Kidney (tissue), 14 donors: Measurements from ENCODE around the gene TOP2B. TPM values are rescaled to one million over a fixed set of nuclear protein-coding genes. Genes with fewer than 3 reads are reported as not detected.

Experiments
- DNase-seq, 5 donors: peaks; one replicate each; pipeline ENCODE4 v3.0.0-alpha.2; 2013 to 2020
- FAIRE-seq: peaks from 2 replicates; lab custom pipeline; 2012; peaks lifted over from hg19 to GRCh38; lab: Jason Lieb, UNC
- H3K27ac ChIP-seq, 2 donors: one replicate each; pipeline ENCODE4 v1.7.0; 2013; ENCODE audit warnings: low read depth in 2 of 2, low read length in 2 of 2, inconsistent platforms in 1 of 2
- H3K27me3 ChIP-seq: one replicate; pipeline ENCODE4 v1.7.1; 2013; ENCODE audit warnings: low read length, inconsistent platforms; ENCODE audit not compliant: control insufficient read depth, insufficient read depth
- H3K36me3 ChIP-seq, 3 donors: one replicate each; pipeline versions ENCODE4 v1.7.0 to v1.7.1; 2013; ENCODE audit warnings: low read length in 3 of 3, control low read depth in 1 of 3, inconsistent platforms in 1 of 3; ENCODE audit not compliant: insufficient read depth in 3 of 3, control insufficient read depth in 2 of 3
- H3K4me1 ChIP-seq, 3 donors: one replicate each; pipeline versions ENCODE4 v1.7.0 to v1.7.1; 2013; ENCODE audit warnings: low read length in 3 of 3, inconsistent platforms in 1 of 3, low read depth in 1 of 3; ENCODE audit not compliant: control insufficient read depth in 2 of 3, insufficient read depth in 2 of 3
- H3K4me3 ChIP-seq, 3 donors: one replicate each; pipeline versions ENCODE4 v1.7.0 to v1.8.1; 2013; ENCODE audit warnings: low read length in 3 of 3, control low read depth in 1 of 3, inconsistent platforms in 1 of 3
- H3K9ac ChIP-seq, 3 donors: one replicate each; pipeline versions ENCODE4 v1.7.0 to v1.7.1; 2013; ENCODE audit warnings: low read length in 3 of 3, control low read depth in 1 of 3, inconsistent platforms in 1 of 3
- H3K9me3 ChIP-seq, 3 donors: one replicate each; pipeline versions ENCODE4 v1.7.0 to v1.7.1; 2013; ENCODE audit warnings: low read length in 3 of 3, control low read depth in 1 of 3, inconsistent platforms in 1 of 3; ENCODE audit not compliant: control insufficient read depth in 2 of 3, insufficient read depth in 1 of 3
- intact Hi-C: fragments of 100-400 bp; cut with DNase I; formaldehyde crosslinking; loops from one replicate; pipeline ENCODE4 v1.11.1; 2022
- polyA plus RNA-seq: library from polyadenylated mRNA; stranded (reverse); fragments of 350-450 nt; fragmentation: Illumina TruSeq; extraction: RNeasy Lipid Tissue Mini Kit (QIAGEN cat#74804); gene quantifications from one replicate; pipeline ENCODE4 v1.2.3, GENCODE V29; 2014; ENCODE audit warnings: low read depth, low replicate concordance; ENCODE audit not compliant: insufficient read depth
- total RNA-seq: library from RNA; stranded (reverse); fragmentation: NEBNext Ultra II Directional; extraction: Animal tissue kit (Norgen Biotek cat#: 25700); gene quantifications from one replicate; pipeline ENCODE4 v1.2.1, GENCODE V29; 2021
- TF ChIP-seq, protein P1 (sequence below): IDR thresholded peaks from 3 replicates; pipeline ENCODE4 v1.5.1; 2012; ENCODE audit warnings: mild to moderate bottlenecking, moderate library complexity, borderline replicate concordance; ENCODE audit not compliant: insufficient read depth; ENCODE audit errors: extremely low read depth
- donor health status: control.
- donor health status: control.
- donor health status: control.
- donor health status: control.
- donor health status: control.
- donor health status: DM: yes; HTN: yes; CAD: no.
- donor health status: Normal renal cell carcinoma (clear cell type).

Gene TOP2B
- total and polyA plus RNA-seq, 2 donors from 2014 or later, result 55.0 to 109 TPM

DNA sequence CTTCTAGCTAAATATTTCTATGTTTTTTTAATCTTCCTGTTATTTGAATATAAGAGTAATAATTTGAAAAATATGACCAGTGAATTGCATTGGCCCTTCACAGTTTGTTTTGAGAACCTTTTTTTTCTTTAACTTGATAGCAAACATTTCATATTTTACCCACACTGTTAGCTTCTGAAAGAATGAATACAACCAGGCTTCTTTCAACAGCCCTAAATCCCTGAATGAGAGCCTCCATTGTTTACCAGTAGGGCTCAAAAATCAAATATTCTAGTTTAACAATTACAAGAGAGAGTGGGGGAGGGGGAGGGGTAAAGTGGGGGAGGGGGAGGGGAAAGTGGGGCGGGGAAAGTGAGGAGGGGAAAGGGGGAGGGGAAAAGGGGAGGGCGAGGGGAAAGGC lies 14.5 kb upstream of the TOP2B start:
- Histone ChIP-seq H3K36me3 (no peaks in the 10 kb centered on the region), H3K27ac (no peak overlapping the region), H3K9me3 (peaks cover 0 to 4% (median 0%) of the 10 kb centered on the region in 3 donors), H3K27me3 (no peaks in the 10 kb centered on the region), H3K4me1 (no peaks in the 10 kb centered on the region), H3K9ac (no peak overlapping the region), H3K4me3 (no peak overlapping the region)
- no peak for DNase-seq
- intact Hi-C loops, result no loop called here
- no peak for FAIRE-seq
- TF ChIP-seq, protein P1, sequence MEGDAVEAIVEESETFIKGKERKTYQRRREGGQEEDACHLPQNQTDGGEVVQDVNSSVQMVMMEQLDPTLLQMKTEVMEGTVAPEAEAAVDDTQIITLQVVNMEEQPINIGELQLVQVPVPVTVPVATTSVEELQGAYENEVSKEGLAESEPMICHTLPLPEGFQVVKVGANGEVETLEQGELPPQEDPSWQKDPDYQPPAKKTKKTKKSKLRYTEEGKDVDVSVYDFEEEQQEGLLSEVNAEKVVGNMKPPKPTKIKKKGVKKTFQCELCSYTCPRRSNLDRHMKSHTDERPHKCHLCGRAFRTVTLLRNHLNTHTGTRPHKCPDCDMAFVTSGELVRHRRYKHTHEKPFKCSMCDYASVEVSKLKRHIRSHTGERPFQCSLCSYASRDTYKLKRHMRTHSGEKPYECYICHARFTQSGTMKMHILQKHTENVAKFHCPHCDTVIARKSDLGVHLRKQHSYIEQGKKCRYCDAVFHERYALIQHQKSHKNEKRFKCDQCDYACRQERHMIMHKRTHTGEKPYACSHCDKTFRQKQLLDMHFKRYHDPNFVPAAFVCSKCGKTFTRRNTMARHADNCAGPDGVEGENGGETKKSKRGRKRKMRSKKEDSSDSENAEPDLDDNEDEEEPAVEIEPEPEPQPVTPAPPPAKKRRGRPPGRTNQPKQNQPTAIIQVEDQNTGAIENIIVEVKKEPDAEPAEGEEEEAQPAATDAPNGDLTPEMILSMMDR, result no peak

DNA sequence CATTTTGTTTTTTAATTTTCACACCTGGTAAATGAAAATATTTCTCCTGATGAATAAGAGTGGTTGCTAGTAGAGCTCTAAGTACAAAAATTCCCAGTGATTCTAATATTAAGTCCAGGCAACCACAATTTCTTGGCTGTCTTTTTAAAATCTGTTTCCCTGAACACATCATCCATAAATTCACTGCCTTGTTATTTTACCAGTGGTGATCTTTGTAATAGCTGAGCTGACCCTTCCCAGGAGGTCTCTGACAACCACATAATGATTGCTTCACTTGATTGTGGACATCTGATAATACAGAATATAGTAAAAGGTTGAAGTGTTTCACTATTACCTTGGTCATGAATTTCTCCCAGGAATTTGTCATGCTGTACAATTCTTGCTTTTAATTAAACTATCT lies 13.9 kb upstream of the TOP2B start:
- DNase-seq, result no peak
- TF ChIP-seq, protein P1, result no peak
- H3K36me3 ChIP-seq, result no peaks in the 10 kb centered on the region
- H3K4me3 ChIP-seq, result no peak overlapping the region
- intact Hi-C loops, result no loop called here
- no peak overlapping the region for H3K27ac ChIP-seq
- H3K9ac ChIP-seq, result no peak overlapping the region
- no peaks in the 10 kb centered on the region for H3K4me1 ChIP-seq
- no peak for FAIRE-seq
- H3K9me3 ChIP-seq, result no peaks in the 10 kb centered on the region
- no peaks in the 10 kb centered on the region for H3K27me3 ChIP-seq

DNA sequence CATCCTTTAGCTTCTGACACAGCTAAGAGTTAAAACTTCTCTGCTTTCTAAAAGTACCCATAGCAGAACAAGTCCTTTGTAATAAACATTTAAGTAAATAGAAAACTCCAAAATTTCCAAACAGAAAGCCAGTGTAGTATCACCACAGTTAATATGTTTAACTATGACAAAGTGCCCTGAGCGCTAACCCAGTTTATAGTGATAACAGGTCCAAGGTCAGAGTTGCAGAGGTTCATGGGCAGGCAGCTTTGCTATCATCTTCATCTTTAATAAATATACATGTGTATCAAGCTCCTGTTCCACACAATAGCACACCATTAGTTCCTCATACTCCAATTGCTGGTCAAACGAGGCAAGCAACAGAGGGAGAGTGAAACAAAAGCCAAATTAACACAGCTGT lies 12.4 kb upstream of the TOP2B start:
- no peaks in the 10 kb centered on the region for H3K36me3 ChIP-seq
- H3K9ac ChIP-seq, result no peak overlapping the region
- no peak for DNase-seq
- FAIRE-seq, result no peak
- TF ChIP-seq, protein P1, result no peak
- no peaks in the 10 kb centered on the region for H3K9me3 ChIP-seq
- no peak overlapping the region for H3K4me3 ChIP-seq
- H3K27me3 ChIP-seq, result no peaks in the 10 kb centered on the region
- no peaks in the 10 kb centered on the region for H3K4me1 ChIP-seq
- H3K27ac ChIP-seq, result no peak overlapping the region
- intact Hi-C loops, result no loop called here

DNA sequence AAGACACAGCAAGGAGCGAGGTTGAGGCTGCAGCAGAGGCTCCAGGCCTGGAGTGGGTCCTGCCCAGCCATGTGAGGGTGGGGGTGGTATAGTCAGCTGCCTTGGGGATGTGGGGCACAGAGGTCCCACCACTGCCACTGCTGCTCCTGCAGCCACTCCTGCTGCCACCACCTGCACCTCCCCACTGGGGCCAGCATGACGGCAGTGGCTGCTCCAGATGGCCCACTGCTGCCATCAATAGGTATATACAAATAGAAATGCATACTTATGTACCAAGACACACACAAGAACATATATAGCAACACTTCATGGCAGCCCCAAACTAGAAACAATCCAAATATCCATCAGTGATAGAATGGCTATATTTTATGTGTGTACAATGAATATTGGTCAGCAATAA lies 10.0 kb upstream of the TOP2B start:
- H3K4me3 ChIP-seq, result no peak overlapping the region
- no peak for FAIRE-seq
- H3K9me3 ChIP-seq, result no peaks in the 10 kb centered on the region
- H3K4me1 ChIP-seq, result no peaks in the 10 kb centered on the region
- H3K27me3 ChIP-seq, result no peaks in the 10 kb centered on the region
- H3K36me3 ChIP-seq, result no peaks in the 10 kb centered on the region
- no peak for DNase-seq
- intact Hi-C loops, result no loop called here
- TF ChIP-seq, protein P1, result no peak
- no peak overlapping the region for H3K9ac ChIP-seq
- no peak overlapping the region for H3K27ac ChIP-seq
